Breast epithelium (tissue), 4 donors: ENCODE data around the gene PIK3C2G. TPM values are rescaled to one million over a fixed set of nuclear protein-coding genes. Genes with fewer than 3 reads are reported as not detected.
"Not testable (repeated sequence)": the region's sequence is repeated elsewhere in the genome, so short reads cannot be mapped to it uniquely, and the experiment has no call there.

Source experiments
- DNase-seq, 2 donors: peaks; one replicate each; pipeline ENCODE4 v3.0.0-alpha.2; 2019; ENCODE audit warnings: low spot score in 2 of 2
- H3K27ac ChIP-seq, 2 donors: fragments of 200-600 bp; sonication (generic) in 1 of 2; one replicate each; pipeline ENCODE4 v1.5.1; 2016 to 2019; ENCODE audit warnings: mild to moderate bottlenecking in 1 of 2
- H3K27me3 ChIP-seq, 2 donors: fragments of 200-600 bp; sonication (generic) in 1 of 2; one replicate each; pipeline versions ENCODE4 v1.5.1 to v1.6.0; 2017 to 2019; ENCODE audit warnings: control low read depth in 1 of 2, mild to moderate bottlenecking in 1 of 2
- H3K36me3 ChIP-seq: fragments of 200-600 bp; one replicate; pipeline ENCODE4 v1.5.1; 2019
- H3K4me1 ChIP-seq, 2 donors: fragments of 200-600 bp; sonication (generic); one replicate each; pipeline ENCODE4 v1.5.1; 2016 to 2019; ENCODE audit warnings: control low read depth in 1 of 2
- H3K4me3 ChIP-seq, 3 donors: fragments of 200-600 bp; sonication (generic); 1 replicate in 2 of 3; 2 replicates in 1 of 3; pipeline ENCODE4 v1.5.1; 2016 to 2019; ENCODE audit warnings: mild to moderate bottlenecking in 3 of 3, moderate library complexity in 2 of 3
- H3K9me3 ChIP-seq, 2 donors: fragments of 200-600 bp; sonication (generic) in 1 of 2; one replicate each; pipeline ENCODE4 v1.5.1; 2016 to 2019; ENCODE audit warnings: control low read depth in 1 of 2
- CTCF ChIP-seq, 3 donors: fragments of 450-650 bp; IDR thresholded peaks; one replicate each; pipeline ENCODE4 v1.5.1; 2016 to 2017; ENCODE audit warnings: antibody characterized with exemption in 3 of 3, mild to moderate bottlenecking in 3 of 3, moderate library complexity in 3 of 3
- POLR2A ChIP-seq: fragments of 450-650 bp; IDR thresholded peaks from one replicate; pipeline ENCODE4 v1.6.1; 2016; ENCODE audit warnings: antibody characterized with exemption, mild to moderate bottlenecking, moderate library complexity
- POLR2AphosphoS5 ChIP-seq, 3 donors: sonication (generic); formaldehyde crosslinking; IDR thresholded peaks; one replicate each; pipeline ENCODE4 v1.6.1; 2017; ENCODE audit warnings: antibody characterized with exemption in 3 of 3
- intact Hi-C: fragments of 100-400 bp; cut with DNase I; formaldehyde crosslinking; loops from one replicate; pipeline ENCODE4 v1.15.1; 2023; ENCODE audit warnings: low total_unique reads
- total RNA-seq, 3 donors: library from RNA; depleted of rRNA; stranded (reverse); fragments of >200 nt; gene quantifications; one replicate each; pipeline ENCODE4 v1.1.0, GENCODE V29; 2016

Gene PIK3C2G
- total RNA-seq, 3 donors from 2014 or later: 0.16 to 164 (median 35.1) TPM

- H3K36me3 ChIP-seq: no peaks in the 10 kb centered on the region
- H3K4me3 ChIP-seq: no peak overlapping the region
- no peak overlapping the region for H3K27ac ChIP-seq
- no peak for DNase-seq
- TF ChIP-seq CTCF (IDR thresholded peaks at IDR 0.05) (no peak), POLR2AphosphoS5 (IDR thresholded peaks at IDR 0.05) (no peak), POLR2A (no peak)
- H3K9me3 ChIP-seq: no peaks in the 10 kb centered on the region
- intact Hi-C loops: no loop called here
- no peaks in the 10 kb centered on the region for H3K27me3 ChIP-seq
- H3K4me1 ChIP-seq: no peaks in the 10 kb centered on the region
These were observed 422.2 kb downstream of the PIK3C2G start for GRCh38 chr12:18683327-18684013.

- no peak overlapping the region for H3K4me3 ChIP-seq
- no peak overlapping the region for H3K27ac ChIP-seq
- TF ChIP-seq CTCF (IDR thresholded peaks at IDR 0.05): no peak
- TF ChIP-seq POLR2A: no peak
- no peak for TF ChIP-seq POLR2AphosphoS5 (IDR thresholded peaks at IDR 0.05)
- H3K36me3 ChIP-seq: no peaks in the 10 kb centered on the region
- no peak for DNase-seq
- intact Hi-C loops: no loop called here
- no peaks in the 10 kb centered on the region for H3K9me3 ChIP-seq
- no peaks in the 10 kb centered on the region for H3K27me3 ChIP-seq
- H3K4me1 ChIP-seq: no peaks in the 10 kb centered on the region
These were observed 423.1 kb downstream of the PIK3C2G start for GRCh38 chr12:18684430-18684829.

- DNase-seq: no peak
- intact Hi-C loops: no loop called here
- no peaks in the 10 kb centered on the region for H3K27me3 ChIP-seq
- H3K9me3 ChIP-seq: no peaks in the 10 kb centered on the region
- no peaks in the 10 kb centered on the region for H3K36me3 ChIP-seq
- TF ChIP-seq CTCF (IDR thresholded peaks at IDR 0.05) (no peak), POLR2AphosphoS5 (IDR thresholded peaks at IDR 0.05) (no peak), POLR2A (no peak)
- H3K27ac ChIP-seq: no peak overlapping the region
- H3K4me3 ChIP-seq: no peak overlapping the region
- H3K4me1 ChIP-seq: no peaks in the 10 kb centered on the region
These were observed 428.5 kb downstream of the PIK3C2G start for GRCh38 chr12:18689771-18690170.

GRCh38 chr12:18690653-18691052 is 429.3 kb downstream of the PIK3C2G start:
- H3K4me1 ChIP-seq: no peaks in the 10 kb centered on the region
- intact Hi-C loops: no loop called here
- H3K27ac ChIP-seq: no peak overlapping the region
- no peaks in the 10 kb centered on the region for H3K36me3 ChIP-seq
- no peaks in the 10 kb centered on the region for H3K27me3 ChIP-seq
- H3K4me3 ChIP-seq: no peak overlapping the region
- DNase-seq: no peak
- no peaks in the 10 kb centered on the region for H3K9me3 ChIP-seq
- TF ChIP-seq POLR2A (no peak), CTCF (IDR thresholded peaks at IDR 0.05) (no peak), POLR2AphosphoS5 (IDR thresholded peaks at IDR 0.05) (no peak)

GRCh38 chr12:18693986-18694385 is 432.7 kb downstream of the PIK3C2G start:
- H3K27me3 ChIP-seq, H3K4me3 ChIP-seq, DNase-seq, H3K36me3 ChIP-seq, H3K27ac ChIP-seq, intact Hi-C loops, H3K9me3 ChIP-seq, H3K4me1 ChIP-seq: not testable (repeated sequence)
